Activated CD4-positive, CD25-positive, alpha-beta regulatory T cell treated with anti-CD3 and anti-CD28 coated beads, Interleukin-2, amount 50 U/mL, for 24 hours (primary cell): ENCODE results near the gene CRISPLD2.

Experiments used
- ATAC-seq, 2 donors: fragments of 150-1000 bp; cut with Tn5 transposase; one replicate each; pipeline ENCODE4 v1.10.0; 2021; ENCODE audit warnings: mild to moderate bottlenecking in 1 of 2, moderate library complexity in 1 of 2

Gene CRISPLD2

DNA sequence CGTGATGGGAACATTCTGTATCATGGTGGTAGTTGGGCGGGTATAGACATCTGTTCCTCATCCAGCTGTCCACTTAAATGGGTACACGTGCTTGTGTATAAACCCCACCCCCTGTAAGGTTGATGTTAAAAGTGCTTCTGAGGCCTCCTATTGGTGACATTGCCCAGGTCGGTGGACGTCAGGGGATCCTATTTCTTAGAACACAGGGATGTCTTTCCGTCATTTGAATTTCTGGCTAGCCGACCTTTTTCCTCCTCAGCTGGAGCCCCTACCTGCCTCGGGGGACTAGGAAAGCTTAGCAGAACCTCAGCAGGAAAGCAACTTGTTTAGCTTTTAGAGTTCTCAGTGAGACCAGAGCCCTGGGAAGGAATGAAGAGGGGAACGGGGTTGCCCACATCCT lies 16.6 kb upstream of the CRISPLD2 start:
- no peak for ATAC-seq

DNA sequence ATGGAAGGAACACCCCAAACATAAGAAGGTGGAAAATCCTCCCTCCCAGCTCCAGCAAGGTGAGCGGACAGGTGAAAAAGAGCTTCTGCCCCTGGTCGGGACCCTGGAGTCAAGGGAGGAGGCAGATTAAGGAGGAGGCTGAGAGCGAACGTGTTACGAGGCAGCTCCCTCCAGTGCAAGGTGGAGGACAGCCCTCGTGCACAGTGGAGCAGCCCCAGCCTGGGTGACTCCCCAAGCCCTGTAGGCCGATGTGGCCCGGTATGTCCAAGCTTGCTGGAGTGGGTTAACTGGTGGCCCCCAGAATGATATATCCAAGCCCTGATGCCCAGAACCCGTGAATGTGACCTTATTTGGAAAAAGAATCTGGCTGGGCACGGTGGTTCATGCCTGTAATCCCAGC lies 15.5 kb upstream of the CRISPLD2 start:
- ATAC-seq = no peak

DNA sequence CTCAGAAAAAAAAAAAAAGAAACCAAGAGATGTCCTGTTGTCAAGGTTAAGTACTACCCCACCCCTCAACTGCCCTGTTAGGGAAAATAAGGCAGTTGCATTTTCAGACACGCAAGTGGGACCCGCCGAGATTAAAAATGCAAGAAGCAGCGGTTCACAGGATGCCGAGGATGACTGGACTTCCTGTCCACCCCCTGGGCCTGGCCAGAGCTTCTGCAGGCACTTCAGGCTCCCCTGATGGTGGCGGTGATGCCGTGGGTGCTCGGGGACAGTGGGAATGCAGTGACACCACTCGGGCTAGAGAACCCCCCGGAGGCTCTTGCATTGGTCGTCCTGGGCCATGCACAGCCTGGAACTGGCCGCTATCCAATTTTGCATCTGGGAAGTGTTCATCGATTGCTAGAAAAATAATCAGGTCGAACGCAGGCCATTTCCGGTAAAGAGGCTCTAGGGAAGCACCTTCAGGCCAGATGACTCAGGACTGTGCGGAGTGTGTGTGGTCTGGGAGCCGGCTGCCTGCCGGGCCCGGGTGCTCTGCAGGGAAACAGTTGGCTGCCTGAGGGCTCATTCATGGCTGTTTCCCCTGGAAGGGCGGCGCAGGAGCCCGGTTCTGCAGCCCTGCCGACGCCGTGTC lies 13.4 kb upstream of the CRISPLD2 start:
- ATAC-seq = peak in 1 of 2 donors; percentile 27

DNA sequence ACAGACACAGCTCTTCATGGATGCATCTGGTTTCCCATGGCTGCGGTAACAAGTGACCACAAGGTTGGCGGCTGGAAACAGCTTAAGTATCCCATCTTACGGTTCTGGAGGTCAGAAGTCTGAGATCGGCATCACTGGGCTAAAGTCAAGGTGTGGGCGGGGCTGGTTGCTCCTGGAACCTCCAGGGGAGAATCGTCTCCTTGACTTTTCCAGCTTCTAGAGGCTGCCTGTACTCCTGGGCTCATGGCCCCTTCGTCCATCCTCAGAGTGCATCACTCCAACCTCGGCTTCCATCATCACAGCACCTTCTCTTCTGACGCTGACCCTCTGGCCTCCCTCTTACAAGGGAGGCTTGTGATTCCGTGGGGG lies 12.9 kb upstream of the CRISPLD2 start:
- ATAC-seq = no peak

DNA sequence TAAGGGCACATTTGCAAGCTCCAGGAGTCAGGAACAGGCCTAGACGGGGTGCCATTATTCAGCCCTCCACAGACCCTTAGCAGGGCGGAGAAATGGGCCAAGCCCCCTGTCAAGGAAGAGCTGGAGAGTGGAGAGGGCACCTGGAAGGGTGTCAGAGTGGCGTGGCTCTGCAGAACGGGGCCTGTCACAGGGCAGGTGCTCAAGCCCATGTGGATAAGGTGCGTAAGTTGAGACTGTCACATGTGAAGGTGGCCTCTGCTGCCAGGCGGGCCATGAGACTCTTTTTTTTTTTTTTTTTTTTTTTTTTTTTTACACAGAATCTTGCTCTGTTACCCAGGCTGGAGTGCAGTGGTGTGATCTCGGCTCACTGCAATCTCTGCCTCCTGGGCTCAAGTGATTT lies 12.0 kb upstream of the CRISPLD2 start:
- ATAC-seq = no peak

DNA sequence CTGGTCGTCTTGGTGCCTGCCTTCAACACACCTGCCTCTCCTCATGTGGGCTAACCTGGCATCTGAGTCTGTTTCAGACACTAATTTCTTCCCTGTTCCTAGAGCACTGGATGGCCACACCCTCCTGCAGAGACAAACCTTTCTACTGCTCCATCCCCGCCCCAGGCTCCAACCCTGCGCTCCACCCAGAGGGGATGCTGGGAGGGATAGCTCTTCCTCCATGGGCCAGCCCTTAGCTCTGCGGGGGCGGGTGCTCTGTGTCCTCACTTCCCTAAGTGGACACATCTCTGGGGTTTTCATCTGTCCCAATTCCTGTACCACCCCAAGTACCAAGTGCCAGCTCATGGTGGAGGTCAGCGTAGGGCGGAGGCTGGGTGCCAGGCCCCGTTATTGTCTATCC lies 11.0 kb upstream of the CRISPLD2 start:
- ATAC-seq = no peak

DNA sequence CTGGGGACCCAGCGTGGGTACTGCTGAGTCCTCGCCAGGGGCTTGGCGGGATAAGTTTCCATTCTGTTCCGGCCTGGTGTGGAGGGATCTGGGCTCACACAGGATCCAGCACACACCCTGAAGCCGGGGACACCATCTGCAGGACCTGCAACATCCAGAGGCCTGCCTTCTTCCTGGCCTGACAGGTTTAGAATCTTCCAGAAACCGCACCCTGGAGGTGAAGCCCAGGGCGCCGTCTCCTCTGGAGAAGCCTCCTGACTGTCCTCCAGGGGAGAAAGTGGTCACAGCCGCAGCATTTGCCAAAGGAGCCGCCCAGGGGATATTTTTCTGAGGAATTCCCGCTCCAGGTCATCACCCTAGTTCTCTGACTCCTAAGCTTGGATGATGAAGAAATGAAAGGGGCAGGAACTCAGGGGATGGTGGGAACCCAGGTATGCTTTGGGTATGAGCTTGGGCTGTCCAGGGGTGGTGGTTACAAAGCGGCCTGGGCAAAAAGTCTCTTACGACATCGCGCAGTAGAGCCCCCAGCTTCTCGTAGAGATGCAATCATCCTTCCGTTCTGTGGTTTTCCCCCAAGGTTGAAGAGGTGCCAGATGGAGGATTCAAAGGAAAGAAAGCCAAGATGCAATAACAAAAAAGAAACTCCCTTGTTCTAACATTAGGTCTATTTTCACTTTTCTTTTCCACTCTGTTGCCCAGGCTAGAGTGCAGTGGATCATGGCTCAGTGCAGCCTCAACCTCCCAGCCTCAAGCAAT lies 9.1 kb upstream of the CRISPLD2 start:
- peak in 1 of 2 donors; percentile 36 for ATAC-seq

DNA sequence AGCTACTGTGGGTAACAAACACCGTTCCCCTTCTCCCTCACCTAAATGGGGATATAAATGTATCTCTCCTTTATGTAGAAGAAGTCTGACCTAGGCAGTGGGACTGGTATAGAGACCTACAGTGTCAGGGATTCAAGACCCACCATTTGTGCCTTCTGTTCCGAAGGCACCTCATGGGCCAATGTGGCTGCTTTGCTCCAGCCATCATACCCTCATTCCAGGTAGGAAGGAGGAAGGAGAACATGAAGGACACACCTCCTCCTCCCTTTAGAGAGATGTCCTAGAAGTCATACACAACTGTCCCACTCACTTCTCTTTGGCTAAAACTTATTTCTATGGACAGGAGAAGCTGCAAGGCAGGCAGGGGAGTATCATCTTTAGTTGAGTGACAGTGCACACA lies 8.3 kb upstream of the CRISPLD2 start:
- ATAC-seq = no peak

DNA sequence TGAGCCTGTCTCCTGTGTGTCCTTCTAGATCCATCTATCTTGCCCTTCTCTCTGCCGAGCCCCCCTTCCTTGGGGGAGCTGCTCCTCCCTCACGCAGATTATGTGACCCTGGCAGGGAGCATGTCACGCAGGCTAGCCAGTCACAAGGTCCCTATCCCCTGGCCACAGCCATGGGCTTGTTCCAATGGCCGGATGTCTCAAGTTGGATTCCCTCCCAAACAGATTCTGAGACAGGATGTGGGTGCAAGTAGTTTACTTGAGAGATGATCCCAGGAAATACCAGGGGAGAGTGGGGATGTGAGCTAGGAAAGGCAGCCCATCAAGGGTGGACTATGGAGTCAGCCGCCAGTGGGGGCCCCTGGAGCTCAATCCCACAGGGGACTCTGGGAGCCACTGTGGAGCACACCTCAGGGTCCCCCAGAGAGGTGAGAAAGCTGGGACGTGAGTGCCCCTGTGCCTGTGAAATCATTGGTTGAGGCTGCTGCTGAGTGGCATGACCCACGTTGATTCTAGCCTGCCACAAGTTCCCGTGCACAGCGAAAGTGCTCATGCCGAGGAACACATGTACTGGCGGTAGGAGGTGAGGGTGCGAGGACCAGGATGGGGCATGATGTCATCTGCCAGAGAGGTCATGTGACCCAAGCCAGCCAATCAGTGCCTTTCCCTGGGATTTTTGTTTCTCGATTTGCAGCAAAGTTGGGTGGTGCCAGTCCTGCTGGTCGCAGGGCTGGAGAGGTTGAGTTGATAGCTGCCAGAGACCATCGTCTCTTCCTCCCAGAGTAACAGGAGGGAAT lies 6.4 kb upstream of the CRISPLD2 start:
- ATAC-seq = no peak

DNA sequence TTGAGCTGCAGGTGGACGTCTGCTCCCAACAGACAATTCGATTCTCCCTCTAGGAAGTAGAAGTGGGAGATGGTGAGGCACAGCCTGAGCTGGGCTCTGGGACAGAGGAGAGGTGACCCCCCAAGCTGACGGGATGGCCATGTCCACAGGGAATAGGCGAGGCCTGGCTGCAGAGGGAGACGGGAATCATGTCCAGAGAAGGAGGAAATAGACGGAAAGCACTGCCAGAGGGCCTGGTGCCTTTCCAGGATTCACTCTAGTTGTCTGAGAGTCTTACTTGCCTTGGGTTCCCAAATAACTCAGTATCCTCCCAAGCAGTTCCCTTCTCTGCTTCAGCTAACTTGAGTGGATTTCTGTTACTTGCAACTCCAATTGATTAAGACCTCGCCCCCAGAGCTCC lies 4.3 kb upstream of the CRISPLD2 start:
- no peak for ATAC-seq

DNA sequence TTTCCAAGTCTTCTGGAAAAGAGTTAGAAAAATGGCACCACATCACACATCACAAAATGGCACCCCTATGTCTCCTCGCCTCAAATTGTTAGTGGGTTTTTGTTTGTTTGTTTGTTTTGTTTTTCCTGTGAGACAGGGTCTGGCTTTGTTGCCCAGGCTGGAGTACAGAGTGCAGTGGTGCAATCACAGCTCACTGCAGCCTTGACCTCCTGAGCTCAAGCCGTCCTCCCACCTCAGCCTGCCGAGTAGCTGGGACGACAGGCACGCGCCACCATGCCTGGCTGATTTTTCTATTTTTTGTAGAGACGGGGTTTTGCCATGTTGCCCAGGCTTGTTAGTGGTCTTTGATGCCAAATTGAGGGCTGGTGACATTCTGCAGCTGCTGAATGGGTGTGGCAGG lies 3.8 kb upstream of the CRISPLD2 start:
- ATAC-seq = no peak

DNA sequence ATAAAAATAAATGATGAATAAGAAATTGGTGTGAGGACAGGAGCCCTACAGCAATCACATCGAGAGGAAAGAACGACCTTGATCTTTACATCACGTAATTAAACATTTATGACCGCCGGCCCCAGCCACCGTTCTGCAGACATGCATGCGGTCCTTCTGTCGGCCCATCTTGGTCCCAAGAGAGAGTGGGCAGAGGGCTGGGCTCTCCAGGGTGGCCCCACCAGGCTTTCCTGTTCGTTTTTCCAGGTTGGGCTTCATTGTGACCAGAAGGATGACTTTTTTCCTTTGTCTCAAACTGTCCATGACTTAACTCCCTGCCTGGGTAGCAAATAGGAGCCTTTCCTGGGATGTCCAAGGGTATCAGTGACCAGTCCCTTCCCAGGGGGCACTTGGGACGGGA lies 3.3 kb upstream of the CRISPLD2 start:
- ATAC-seq = no peak

DNA sequence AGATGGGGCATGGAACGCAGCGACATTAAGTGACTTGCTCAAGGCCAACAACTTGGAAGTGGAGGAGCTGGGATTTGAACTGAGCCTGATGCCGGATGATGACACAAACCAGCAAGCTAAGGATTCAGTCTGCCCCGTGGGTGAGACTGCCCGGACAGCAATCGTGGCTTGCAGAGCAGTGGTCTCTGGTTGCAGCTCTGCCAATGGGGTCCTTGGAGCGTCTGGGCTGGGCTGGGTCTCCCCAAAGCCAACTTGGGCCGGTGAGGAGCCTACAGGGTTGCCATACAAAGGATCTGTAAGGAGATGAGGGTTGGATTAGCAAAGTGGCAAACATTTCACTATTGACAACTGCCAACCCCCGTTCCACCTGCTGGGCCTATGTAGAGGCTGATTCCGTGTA lies 2.6 kb upstream of the CRISPLD2 start:
- ATAC-seq = no peak

DNA sequence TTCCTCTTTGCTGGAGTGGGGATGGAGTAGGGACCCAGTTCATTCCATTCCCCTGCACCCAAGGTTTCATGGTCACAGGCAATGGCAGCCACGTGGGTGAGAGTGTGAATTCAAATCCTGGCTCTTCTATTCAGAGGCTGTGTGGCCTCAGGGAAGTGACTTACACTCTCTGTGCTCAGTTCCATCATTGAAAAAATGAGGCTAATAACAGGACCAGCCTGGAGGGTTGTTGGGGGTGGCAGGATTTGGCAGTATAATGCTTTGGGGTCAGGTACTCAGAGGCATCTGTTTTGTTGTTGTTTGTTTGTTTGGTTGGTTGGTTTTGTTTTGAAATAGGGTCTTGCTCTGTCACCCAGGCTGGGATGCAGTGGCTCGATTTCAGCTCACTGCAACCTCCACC lies 2.2 kb upstream of the CRISPLD2 start:
- ATAC-seq = no peak

DNA sequence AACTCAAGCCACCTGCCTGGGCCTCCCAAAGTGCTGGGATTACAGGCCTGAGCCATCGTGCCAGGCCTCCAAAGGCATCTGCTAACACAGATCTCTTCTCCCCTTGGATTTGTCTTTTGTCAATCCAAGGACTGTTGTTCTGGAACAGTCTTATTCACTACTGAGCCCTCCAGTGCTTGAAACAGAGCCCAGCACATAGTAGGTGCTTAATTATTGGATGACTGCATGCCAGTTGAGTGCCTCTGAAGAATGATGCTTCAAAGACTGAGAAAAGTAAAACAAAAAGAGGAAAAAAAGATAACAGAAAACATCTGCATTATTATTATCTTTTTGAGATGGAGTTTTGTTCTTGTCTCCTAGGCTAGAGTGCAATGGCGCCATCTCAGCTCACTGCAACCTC lies 1.7 kb upstream of the CRISPLD2 start:
- ATAC-seq = no peak

DNA sequence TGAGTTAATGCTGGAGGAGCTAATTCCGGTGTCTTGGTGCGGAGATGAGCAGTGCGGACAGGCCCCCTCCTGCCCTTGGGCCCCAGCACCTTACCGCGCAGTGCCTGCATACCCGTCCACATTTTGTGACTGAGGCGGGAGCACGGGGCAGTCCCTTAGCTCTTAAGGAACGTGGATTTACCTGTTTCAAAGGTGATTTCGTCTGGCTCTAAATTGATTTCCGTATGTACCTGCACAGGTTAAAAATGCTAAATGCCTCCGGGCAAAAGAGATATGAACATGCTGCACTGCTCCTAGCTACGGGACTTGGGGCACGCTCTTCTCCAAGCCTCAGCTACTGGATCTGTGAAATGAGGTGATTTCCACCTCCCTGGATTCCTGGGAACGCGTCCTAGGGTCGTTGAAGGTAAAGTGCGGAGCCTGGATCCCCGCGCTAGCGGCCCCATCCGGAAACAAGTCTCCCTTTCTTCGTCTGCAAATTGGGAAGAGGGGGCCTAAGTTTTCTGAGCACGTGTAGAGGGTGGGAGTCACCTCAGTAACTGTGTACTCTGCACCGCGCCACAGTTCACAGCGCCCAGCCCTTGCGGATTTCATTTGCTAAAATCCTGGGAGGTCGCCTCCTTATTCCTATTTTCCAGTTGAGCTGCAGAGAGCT lies 669 bp upstream of the CRISPLD2 start:
- no peak for ATAC-seq

DNA sequence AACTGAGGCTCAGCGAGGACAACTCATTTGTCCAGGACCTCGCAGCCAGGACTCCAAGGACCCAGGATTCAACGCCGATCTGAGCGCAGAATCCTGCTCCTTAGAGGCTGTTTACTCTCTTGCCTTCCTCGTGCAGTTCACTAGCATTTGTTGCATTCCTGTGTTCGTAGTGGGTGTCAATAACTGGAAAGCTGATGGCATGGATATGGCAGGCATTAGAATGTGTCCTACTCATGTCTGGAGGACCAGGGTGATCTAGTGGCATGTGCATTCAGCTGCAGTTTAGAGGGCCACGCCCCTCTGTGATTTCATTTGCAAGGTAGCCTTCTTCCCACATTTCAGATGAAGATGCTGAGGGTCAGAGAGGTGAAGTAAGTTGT lies 510 bp downstream of the CRISPLD2 start:
- no peak for ATAC-seq

DNA sequence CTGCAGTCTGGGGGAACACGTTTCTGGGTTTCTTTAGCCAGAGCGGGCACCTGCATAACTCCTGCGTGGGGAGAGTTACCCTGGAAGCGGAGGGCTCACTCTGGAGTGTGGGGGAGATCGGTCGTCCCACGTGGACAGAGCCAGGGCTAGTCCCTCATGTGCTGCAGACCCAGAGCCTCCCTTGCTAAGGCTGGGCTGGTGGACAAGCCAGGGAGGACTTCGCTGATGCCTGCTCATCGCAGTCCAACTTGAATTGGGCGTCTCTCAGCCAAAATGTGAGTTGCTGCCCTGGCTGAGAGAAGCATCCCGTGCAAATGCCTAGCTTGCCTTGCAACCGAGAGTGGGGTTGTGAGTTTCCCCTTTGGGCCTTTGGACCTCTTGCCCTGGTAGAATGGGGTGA lies 986 bp downstream of the CRISPLD2 start:
- ATAC-seq = no peak

DNA sequence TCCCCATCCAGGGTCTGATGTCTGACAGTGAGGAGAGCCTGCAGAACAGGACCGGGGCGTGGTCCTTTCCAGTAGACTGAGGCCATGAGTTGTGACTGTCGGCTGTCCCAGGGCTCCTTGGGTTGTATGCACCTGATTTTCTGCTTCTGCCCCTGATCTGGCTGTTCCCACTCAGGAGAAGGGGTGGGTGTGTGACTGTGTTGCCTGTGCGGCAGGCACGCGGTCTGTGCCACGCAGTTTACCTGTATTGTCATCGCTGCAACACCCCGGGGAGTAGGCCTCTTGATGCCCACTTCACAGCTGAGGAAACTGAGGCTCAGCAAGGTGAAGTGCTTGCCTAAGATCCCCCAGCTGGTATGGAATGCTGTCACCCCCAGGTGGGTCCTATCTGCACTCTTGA lies 1.4 kb downstream of the CRISPLD2 start:
- no peak for ATAC-seq

DNA sequence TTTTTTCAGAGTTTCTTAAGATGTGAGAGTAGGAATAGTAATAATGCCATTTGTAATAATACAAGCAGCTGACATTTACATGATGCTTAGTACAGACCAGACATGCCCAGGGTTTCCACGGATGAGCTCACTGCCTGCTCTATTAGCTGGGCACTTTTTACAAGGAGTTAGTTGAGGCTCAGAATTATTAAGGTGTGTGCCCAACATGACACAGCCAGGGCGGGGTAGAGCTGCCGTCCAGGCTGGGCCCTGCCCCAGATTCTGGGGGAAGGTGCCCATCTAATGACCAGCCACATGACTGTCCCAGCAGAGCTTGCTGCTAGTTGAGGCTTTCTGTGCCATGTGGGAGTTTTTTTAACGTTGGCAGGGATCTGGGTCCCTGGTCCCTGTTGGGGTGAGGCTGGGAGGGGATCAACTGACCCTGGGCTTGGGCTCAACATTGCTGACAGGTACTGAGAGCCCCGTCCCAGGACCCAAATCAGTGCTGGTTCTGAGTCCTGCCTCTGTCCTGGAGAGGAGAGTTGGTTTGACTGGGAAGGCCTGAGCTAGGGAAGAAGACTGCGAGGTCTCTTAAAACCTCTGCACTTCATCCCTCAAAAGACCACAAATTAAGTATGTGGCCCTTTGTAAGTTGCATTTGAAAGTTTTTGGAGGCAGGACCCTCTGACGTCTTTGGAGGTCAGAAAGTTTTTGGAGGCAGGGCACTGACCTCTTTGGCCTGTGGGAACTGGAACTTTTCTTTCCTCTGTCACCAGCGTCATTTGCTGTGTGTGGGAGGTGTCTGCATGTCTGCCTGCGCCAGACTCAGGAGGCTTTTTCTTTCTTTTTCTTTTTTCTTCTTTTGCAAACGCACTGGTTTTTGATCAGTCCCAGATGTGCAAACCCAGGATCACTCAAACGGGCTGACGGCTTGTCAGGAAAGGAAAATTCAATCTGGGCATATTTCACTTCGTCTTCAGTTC lies 2.2 kb downstream of the CRISPLD2 start:
- no peak for ATAC-seq

DNA sequence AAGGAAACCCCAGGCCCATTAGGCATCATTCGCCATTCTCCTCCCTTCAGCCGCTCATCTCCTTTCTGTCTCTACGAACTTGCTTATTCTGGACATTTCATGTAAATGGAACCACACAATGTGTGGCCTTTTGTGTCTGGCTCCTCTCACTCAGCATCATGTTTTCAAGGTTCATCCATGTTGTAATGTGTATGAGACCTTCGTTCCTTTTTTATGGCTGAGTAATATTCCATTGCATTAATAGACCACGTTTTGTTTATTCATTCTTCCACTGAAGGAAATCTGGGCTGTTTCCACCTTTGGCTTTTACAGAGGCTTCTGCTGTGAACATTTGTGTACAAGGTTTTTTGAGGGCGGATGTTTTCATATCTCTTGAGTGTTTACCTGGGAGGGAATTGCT lies 3.2 kb downstream of the CRISPLD2 start:
- no peak for ATAC-seq

DNA sequence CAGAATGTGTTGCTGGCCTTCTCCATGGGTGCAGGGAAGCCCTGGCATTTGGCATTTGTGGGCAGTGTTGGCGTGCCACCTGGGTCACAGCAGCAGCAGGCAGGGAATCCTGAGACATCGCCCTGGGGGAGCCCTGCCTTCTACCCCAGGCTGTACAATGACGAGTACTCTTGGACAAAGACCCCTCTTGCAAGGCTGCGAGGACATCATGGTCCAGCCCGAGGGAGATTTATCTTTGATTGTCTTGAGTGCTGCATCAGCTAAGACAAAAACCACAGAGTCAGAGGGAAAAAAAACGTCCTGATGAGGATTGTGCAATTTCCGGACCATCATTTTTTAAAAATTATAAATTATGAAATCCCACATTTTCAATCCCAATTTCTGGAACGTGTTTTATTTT lies 3.7 kb downstream of the CRISPLD2 start:
- no peak for ATAC-seq
